HG03060 (cell line): ENCODE measurements around the gene TMEM147.
"Not testable (repeated sequence)": the region's sequence is repeated elsewhere in the genome, so short reads cannot be mapped to it uniquely, and the experiment has no call there.

Experiments used
- ATAC-seq: cut with Tn5 transposase; IDR thresholded peaks from one replicate; pipeline ENCODE4 v1.9.1; 2021; ENCODE audit warnings: low read depth, moderate number of reproducible peaks; ENCODE audit not compliant: unreplicated experiment

TMEM147 gene

GRCh38 chr19:35560271-35560670 lies 14.8 kb downstream of the TMEM147 start:
- ATAC-seq: no peak

- ATAC-seq: no peak
These were observed 15.3 kb downstream of the TMEM147 start for GRCh38 chr19:35560677-35561076.

GRCh38 chr19:35561436-35561835 lies 16.0 kb downstream of the TMEM147 start:
- ATAC-seq: no peak

DNA sequence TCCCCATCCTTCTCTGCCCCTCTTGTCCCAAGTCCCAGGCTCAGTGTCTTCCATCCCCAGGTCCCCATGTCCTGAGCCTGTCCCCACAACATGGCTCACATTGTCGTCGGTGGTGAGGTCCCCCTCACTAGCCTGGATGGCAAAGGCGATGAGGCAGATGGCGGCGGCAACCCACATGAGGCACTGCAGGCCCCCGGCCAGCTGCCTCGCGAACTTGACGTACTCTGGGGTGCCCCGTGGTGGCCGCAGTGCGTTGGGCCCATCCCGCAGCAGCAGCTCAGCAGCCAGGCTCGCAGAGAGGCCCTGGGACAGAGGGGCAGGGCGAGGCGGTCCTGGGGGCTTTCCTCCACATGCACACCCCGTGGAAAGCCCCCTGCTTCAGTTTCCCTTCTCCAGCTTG lies 16.9 kb downstream of the TMEM147 start:
- no peak for ATAC-seq

GRCh38 chr19:35562776-35563175 lies 17.4 kb downstream of the TMEM147 start:
- no peak for ATAC-seq

DNA sequence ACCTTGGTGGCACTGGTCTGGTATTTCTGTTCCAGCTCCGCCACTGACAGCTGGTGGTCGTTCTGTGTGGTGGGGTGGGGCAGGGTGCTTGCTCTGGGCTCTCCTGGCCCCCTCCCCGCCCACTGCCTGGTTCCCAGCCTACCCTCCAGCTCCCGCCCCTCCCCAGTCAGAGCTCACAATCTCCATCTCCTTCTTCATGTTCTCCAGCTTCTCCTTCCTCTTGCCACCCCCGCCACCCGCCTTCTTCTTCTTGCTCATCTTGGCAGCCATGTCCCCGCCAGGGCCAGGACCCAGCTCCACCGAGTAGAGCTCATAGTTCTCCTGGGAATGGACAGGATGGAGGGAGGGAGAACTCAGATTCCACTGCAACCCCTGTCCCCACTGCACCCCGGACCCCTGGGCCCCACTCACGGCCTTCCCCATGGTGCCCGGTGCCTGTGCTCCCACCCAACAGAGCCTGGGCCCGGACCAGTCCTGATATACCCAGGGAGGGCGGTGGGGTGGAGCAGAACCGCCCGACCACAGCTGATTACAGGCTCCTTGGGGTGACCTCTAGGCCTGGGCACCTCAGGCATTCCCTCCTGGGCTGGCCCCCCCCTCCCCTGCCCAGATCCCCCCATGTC lies 17.9 kb downstream of the TMEM147 start, which contains the start of gene ATP4A:
Gene ATP4A, minus strand, starts transcription at position 452 of the 623 bp plus-strand sequence. Its CDS starts 29 bp downstream, at position 423.
- no peak for ATAC-seq

DNA sequence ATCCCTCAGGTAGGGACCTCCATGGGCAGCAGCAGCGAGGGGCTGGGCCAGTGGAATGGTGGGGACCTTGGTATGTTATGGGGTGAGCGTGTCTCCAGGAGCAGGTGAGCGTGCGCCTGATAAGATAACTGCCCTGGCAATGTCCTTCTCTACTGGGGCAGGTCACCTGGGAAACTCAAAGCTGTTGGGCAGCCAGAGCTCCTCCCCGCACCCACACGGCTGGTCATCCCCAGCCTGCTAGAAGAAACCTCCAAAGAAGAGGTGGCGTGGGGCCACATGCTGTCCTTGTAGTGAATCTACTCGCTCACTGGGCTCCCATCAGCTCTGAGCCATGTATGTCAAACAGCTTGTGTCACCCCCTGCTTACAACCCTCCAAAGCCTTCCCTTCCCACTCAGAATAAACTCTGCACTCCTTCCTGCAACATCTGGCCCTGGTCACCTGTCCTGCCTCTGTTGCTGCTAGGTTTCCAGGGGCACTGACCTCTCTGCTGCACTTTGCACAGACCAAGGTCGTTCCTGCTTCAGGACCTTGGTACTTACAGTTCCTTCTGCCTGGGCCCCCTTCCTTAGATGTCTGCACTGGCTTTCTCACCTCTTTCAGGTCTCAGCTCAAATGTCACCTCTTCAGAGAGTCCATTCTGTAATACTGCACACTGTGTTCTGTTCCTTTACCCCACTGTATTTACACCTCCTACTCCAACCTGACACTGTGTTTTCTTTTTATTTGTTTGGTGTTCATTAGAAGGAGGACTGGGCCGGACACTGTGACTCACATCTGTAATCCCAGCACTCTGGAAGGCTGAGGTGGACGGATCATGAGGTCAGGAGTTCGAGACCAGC lies 19.8 kb downstream of the TMEM147 start:
- ATAC-seq: no peak

DNA sequence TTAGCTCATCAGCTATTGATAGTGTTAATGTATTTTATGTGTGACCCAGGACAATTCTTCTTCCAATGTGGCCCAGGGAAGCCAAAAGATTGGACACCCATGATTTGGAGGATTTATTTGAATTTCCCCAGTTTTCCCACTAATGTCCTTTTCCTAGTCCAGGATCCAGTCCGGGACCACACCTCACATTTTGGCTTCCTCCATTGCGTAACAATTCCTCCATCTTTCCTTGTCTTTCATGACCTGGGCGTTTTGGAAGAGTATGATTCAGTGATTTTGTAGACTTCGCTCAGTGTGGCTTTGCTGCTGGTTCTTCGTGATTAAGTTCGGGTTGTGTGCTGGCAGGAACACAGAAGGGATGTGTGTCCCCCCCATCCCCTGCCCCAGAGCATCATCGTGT lies 21.3 kb downstream of the TMEM147 start:
- ATAC-seq: no peak

GRCh38 chr19:35569281-35569781 lies 23.9 kb downstream of the TMEM147 start:
- no peak for ATAC-seq

DNA sequence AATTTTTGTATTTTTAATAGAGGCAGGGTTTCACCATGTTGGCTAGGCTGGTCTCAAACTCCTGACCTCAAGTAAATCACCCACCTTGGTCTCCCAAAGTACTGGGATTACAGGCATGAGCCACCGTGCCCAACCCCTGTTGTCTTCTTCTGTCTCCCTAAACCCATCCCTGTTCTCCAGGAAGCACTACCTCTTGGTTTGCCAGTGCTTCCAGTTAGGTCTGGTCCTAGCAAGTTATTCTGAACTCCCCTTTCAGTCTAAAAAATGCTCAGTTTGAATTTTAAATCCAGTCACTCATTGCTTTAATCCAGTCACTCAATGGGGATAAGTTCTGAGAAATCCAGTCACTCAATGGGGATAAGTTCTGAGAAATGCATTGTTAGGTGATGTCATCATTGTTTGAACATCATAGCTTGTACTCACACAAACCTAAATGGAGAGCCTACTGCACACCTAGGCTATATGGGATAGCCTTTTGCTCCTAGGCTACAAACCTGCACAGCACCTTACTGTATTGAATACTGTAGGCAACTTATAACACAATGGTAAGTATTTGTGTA lies 26.1 kb downstream of the TMEM147 start:
- ATAC-seq: no peak

DNA sequence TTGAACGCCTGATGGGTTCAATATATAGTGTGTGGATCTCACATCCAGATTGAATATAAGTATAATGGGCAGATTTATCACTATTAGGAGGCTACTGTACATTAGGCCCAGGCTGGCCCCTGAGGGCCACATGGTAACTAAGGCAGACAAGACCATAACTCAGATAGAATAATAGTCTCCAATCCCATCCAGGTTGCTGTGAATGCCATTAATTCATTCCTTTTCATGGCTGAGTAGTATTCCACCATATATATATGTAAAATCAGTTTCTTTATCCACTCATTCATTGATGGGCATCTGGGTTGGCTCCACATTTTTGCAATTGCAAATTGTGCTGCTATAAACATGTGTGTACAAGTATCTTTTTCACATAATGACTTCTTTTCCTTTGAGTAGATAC lies 32.5 kb downstream of the TMEM147 start:
- no peak for ATAC-seq

DNA sequence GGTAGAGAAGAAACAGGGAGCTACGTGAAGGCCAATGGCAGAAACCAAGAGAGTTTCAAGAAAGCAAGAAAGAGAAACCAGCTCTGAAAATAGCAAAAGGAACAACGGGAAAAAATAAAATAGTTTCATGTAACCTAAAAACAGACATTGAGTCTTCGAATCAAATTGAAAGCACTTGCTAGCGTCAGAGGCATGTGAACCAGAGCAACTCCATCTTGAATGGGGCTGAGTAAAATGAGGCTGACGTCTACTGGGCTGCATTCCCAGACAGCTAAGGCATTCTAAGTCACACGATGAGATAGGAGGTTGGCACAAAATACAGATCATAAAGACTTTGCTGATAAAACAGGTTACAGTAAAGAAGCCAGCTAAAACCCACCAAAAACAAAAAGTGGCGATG lies 33.3 kb downstream of the TMEM147 start:
- ATAC-seq: no peak

GRCh38 chr19:35582760-35583159 lies 37.3 kb downstream of the TMEM147 start:
- no peak for ATAC-seq

DNA sequence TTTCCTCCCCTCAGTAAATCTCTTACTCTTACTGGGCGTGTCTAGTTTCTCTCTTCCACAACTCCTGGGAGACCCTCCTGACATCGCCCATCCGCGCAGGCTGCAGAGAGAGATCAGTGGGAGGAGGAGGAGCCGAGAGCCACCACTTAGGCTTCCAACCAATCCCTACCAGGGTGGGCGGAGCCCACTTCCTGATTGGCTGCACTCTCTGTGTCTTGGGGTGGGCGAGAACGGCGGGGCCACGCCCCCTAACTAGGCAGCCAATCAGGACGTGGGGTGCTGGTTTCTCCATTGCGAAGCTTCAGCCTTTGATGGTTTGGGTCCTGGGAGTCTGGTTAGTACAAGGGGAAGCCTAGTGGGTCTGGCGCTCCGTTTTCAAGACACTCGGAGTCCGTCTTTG lies 40.4 kb downstream of the TMEM147 start, which contains the start of gene PMIS2:
Gene PMIS2, plus strand, starts transcription at position 326 of the 400 bp plus-strand sequence. CDS start 87 bp downstream, outside the sequence.
- ATAC-seq: no peak

GRCh38 chr19:35587321-35587720 lies 41.9 kb downstream of the TMEM147 start:
- ATAC-seq: no peak

DNA sequence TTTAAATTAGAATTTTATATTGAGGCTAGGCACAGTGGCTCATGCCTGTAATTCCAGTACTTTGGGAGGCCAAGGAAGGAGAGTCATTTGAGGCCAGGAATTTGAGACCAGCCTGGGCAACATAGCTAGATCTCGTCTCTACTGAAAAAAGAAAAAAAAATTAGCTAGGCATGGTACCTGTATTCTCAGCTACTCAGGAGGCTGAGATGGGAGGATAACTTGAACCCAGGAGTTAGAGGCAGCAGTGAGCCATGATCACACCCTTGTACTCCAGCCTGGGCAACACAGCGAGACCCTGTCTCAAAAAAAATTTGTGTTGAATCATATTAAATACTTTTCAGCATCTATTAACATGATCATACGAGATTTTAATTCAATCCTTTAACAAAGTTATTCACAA lies 45.4 kb downstream of the TMEM147 start:
- ATAC-seq: no peak

GRCh38 chr19:35592226-35592625 lies 46.8 kb downstream of the TMEM147 start:
- no peak for ATAC-seq

- not testable (repeated sequence) for ATAC-seq
These were observed 49.6 kb downstream of the TMEM147 start for GRCh38 chr19:35595026-35595425.

DNA sequence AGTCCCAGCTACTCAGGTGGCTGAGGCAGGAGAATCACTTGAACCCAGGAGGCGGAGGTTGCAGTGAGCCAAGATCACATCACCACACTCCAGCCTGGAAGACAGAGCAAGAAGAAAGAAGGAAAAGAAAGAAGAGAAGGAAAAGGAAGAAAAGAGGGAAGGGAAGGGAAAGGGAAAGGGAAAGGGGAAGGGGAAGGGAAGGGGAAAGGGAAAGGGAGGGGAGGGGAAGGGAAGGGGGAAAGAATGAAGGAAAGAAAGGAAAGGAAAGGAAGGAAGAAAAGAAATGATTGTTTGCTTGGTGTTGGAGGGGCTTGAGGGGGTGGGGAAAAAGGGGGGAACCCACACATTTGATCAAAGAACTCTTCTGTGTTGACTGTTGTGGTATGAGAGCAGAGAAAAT lies 50.5 kb downstream of the TMEM147 start:
- no peak for ATAC-seq

GRCh38 chr19:35596366-35596999 lies 51.1 kb downstream of the TMEM147 start:
- ATAC-seq: no peak
